GM21381 (cell line): ENCODE data around the gene ZNF587.
"Not testable (repeated sequence)": the region's sequence is repeated elsewhere in the genome, so short reads cannot be mapped to it uniquely, and the experiment has no call there.

Experiments
- ATAC-seq: cut with Tn5 transposase; IDR thresholded peaks from one replicate; pipeline ENCODE4 v1.9.1; 2021; ENCODE audit warnings: mild to moderate bottlenecking, moderate library complexity; ENCODE audit not compliant: unreplicated experiment

The ZNF587 gene

GRCh38 chr19:57886046-57886445 lies 36.4 kb downstream of the ZNF587 start:
- ATAC-seq, result no peak

- no peak for ATAC-seq
Measured at GRCh38 chr19:57887195-57887941, 37.7 kb downstream of the ZNF587 start.

- no peak for ATAC-seq
Measured at GRCh38 chr19:57888107-57888559, 38.5 kb downstream of the ZNF587 start.

- ATAC-seq, result no peak
Measured at GRCh38 chr19:57888560-57889231, 39.0 kb downstream of the ZNF587 start, which contains the start of gene ZNF814. Gene ZNF814, minus strand, starts transcription at chr19:57889037. Its CDS starts 235 bp downstream, at chr19:57888802.

GRCh38 chr19:57890706-57891105 lies 41.0 kb downstream of the ZNF587 start:
- not testable (repeated sequence) for ATAC-seq

- ATAC-seq, result no peak
Measured at GRCh38 chr19:57900311-57900710, 50.7 kb downstream of the ZNF587 start.

- no peak for ATAC-seq
Measured at GRCh38 chr19:57903618-57904184, 54.0 kb downstream of the ZNF587 start.

- ATAC-seq, result no peak
Measured at GRCh38 chr19:57905258-57905657, 55.6 kb downstream of the ZNF587 start.

- ATAC-seq, result no peak
Measured at GRCh38 chr19:57907394-57907793, 57.7 kb downstream of the ZNF587 start.

GRCh38 chr19:57914531-57914930 lies 64.9 kb downstream of the ZNF587 start:
- no peak for ATAC-seq
